ENCODE data around the gene TRPM3.

Gene TRPM3

GRCh38 chr9:70484232-70485130 is 636.9 kb downstream of the TRPM3 start:
- peak; percentile 50 for DNase-seq (ENCODE audit: low spot score)

GRCh38 chr9:70481471-70481870 is 640.0 kb downstream of the TRPM3 start:
- DNase-seq (ENCODE audit: low spot score): no peak

- no peak for DNase-seq (ENCODE audit: low spot score)
Measured at GRCh38 chr9:70480405-70480980, 640.9 kb downstream of the TRPM3 start.

GRCh38 chr9:70479880-70480291 is 641.5 kb downstream of the TRPM3 start:
- DNase-seq (ENCODE audit: low spot score): no peak

Measured in CD4-positive, alpha-beta T cell treated with Interleukin-15 for 4 hours (primary cell).